ENCODE measurements around the gene MARCHF5. TPM values are rescaled to one million over a fixed set of nuclear protein-coding genes. Genes with fewer than 3 reads are reported as not detected.

MARCHF5 gene
- total RNA-seq, 2 experiments from 2014 or later = 25.4 to 29.3 TPM

GRCh38 chr10:92303096-92303495 is 12.1 kb downstream of the MARCHF5 start:
- POLR2A ChIA-PET = interaction anchor here (1.1 kb wide), 1 partner anchor 11 kb away, joined by 4 read pairs; the partner anchor contains the start of gene MARCHF5
- DNase-seq = no peak
- CTCF ChIA-PET = interaction anchor here (0.6 kb wide), 1 partner anchor 306 kb away, joined by 4 read pairs; no protein-coding TSS in a partner anchor
- no peak for TF ChIP-seq CTCF (IDR thresholded peaks at IDR 0.05)
- Mint-ChIP-seq H3K27ac (peak overlapping the region; percentile 69), H3K4me3 (no peak overlapping the region), H3K27me3 (no peaks in the 10 kb centered on the region), H3K36me3 (ENCODE audit: low read depth) (peaks cover 17% of the 10 kb centered on the region), H3K4me1 (ENCODE audit: low read depth) (peaks cover 47% of the 10 kb centered on the region), H3K9me3 (no peaks in the 10 kb centered on the region)
- intact Hi-C loops (cut with micrococcal nuclease) = no loop called here
- ATAC-seq = peak; percentile 49

- Mint-ChIP-seq H3K4me1 (ENCODE audit: low read depth) (peaks cover 45% of the 10 kb centered on the region), H3K9me3 (no peaks in the 10 kb centered on the region), H3K4me3 (no peak overlapping the region), H3K27ac (peak overlapping the region; percentile 47), H3K27me3 (no peaks in the 10 kb centered on the region), H3K36me3 (ENCODE audit: low read depth) (peaks cover 16% of the 10 kb centered on the region)
- ATAC-seq (no peak), DNase-seq (no peak)
- no peak for TF ChIP-seq CTCF (IDR thresholded peaks at IDR 0.05)
- ChIA-PET CTCF (interaction anchor here (1.5 kb wide), 1 partner anchor 12 kb away, joined by 11 read pairs; the partner anchor contains the start of genes CPEB3 and MARCHF5), POLR2A (interaction anchor here (0.7 kb wide), 1 partner anchor 23 kb away, joined by 4 read pairs; no protein-coding TSS in a partner anchor)
- intact Hi-C loops (cut with micrococcal nuclease) = no loop called here
Measured at GRCh38 chr10:92304061-92304460, 13.1 kb downstream of the MARCHF5 start.

- Mint-ChIP-seq H3K27ac (no peak overlapping the region), H3K4me1 (ENCODE audit: low read depth) (peaks cover 41% of the 10 kb centered on the region)
- no peak for DNase-seq
Measured at GRCh38 chr10:92305133-92306072, 14.4 kb downstream of the MARCHF5 start.

GRCh38 chr10:92309272-92309671 is 18.3 kb downstream of the MARCHF5 start:
- Mint-ChIP-seq H3K4me3 (no peak overlapping the region), H3K27me3 (no peaks in the 10 kb centered on the region), H3K9me3 (no peaks in the 10 kb centered on the region), H3K4me1 (ENCODE audit: low read depth) (peaks cover 20% of the 10 kb centered on the region), H3K27ac (no peak overlapping the region), H3K36me3 (ENCODE audit: low read depth) (peaks cover 18% of the 10 kb centered on the region)
- POLR2A ChIA-PET = no interaction called here
- CTCF ChIA-PET = no interaction called here
- no peak for DNase-seq
- TF ChIP-seq CTCF (IDR thresholded peaks at IDR 0.05) = no peak
- no peak for ATAC-seq
- intact Hi-C loops (cut with micrococcal nuclease) = no loop called here

More at GRCh38 chr10:92305133-92306072, 14.4 kb downstream of the MARCHF5 start:
- no peak overlapping the region for H3K4me3 Mint-ChIP-seq
- no peak for ATAC-seq
- TF ChIP-seq CTCF (IDR thresholded peaks at IDR 0.05) = no peak
- ChIA-PET CTCF (interaction anchor here (1.5 kb wide), 1 partner anchor 14 kb away, joined by 11 read pairs; the partner anchor contains the start of genes CPEB3 and MARCHF5), POLR2A (no interaction called here)
- H3K9me3 Mint-ChIP-seq = no peaks in the 10 kb centered on the region
- H3K36me3 Mint-ChIP-seq (ENCODE audit: low read depth) = peaks cover 8% of the 10 kb centered on the region
- intact Hi-C loops (cut with micrococcal nuclease) = no loop called here
- H3K27me3 Mint-ChIP-seq = no peaks in the 10 kb centered on the region

GRCh38 chr10:92313750-92314149 is 22.8 kb downstream of the MARCHF5 start:
- ATAC-seq (no peak), DNase-seq (no peak)
- Mint-ChIP-seq H3K4me3 (no peak overlapping the region), H3K27ac (no peak overlapping the region), H3K27me3 (no peaks in the 10 kb centered on the region), H3K36me3 (ENCODE audit: low read depth) (peaks cover 35% of the 10 kb centered on the region), H3K9me3 (no peaks in the 10 kb centered on the region), H3K4me1 (ENCODE audit: low read depth) (peaks cover 13% of the 10 kb centered on the region)
- intact Hi-C loops (cut with micrococcal nuclease) = no loop called here
- ChIA-PET CTCF (interaction anchor here (1.2 to 1.8 kb wide), 2 partner anchors 21 to 24 kb away, joined by 3 read pairs; no protein-coding TSS in a partner anchor), POLR2A (interaction anchor here (0.7 kb wide), 1 partner anchor 14 kb away, joined by 5 read pairs; no protein-coding TSS in a partner anchor)
- TF ChIP-seq CTCF (IDR thresholded peaks at IDR 0.05) = no peak

Data from activated CD8-positive, alpha-beta T cell treated with anti-CD3 and anti-CD28 coated beads for 36 hours (primary cell).